Right ventricle myocardium superior (tissue), 1 donor: ENCODE measurements around the gene F7. TPM values are rescaled to one million over a fixed set of nuclear protein-coding genes. Genes with fewer than 3 reads are reported as not detected.
"Not testable (repeated sequence)": the region's sequence is repeated elsewhere in the genome, so short reads cannot be mapped to it uniquely, and the experiment has no call there.

ENCODE experiments used
- ATAC-seq: fragments of 200-7000 bp; cut with Tn5 transposase; one replicate; pipeline ENCODE4 v1.9.1; 2020; ENCODE audit warnings: mild to moderate bottlenecking; ENCODE audit not compliant: poor library complexity
- DNase-seq: peaks from one replicate; pipeline ENCODE4 v3.0.0-alpha.2; 2020
- intact Hi-C: fragments of 100-400 bp; cut with DNase I; formaldehyde crosslinking; loops from one replicate; pipeline ENCODE4 v1.11.2; 2022
- total RNA-seq: library from RNA; stranded (reverse); fragmentation: NEBNext Ultra II Directional; extraction: Animal tissue kit (Norgen Biotek cat#: 25700); gene quantifications from one replicate; pipeline ENCODE4 v1.2.1, GENCODE V29; 2021
- donor health status: DM: no; HTN: yes; CAD: no; lungs with severe emphysema.

Gene F7
- total RNA-seq, 1 donor from 2014 or later, result 0.08 TPM

DNA sequence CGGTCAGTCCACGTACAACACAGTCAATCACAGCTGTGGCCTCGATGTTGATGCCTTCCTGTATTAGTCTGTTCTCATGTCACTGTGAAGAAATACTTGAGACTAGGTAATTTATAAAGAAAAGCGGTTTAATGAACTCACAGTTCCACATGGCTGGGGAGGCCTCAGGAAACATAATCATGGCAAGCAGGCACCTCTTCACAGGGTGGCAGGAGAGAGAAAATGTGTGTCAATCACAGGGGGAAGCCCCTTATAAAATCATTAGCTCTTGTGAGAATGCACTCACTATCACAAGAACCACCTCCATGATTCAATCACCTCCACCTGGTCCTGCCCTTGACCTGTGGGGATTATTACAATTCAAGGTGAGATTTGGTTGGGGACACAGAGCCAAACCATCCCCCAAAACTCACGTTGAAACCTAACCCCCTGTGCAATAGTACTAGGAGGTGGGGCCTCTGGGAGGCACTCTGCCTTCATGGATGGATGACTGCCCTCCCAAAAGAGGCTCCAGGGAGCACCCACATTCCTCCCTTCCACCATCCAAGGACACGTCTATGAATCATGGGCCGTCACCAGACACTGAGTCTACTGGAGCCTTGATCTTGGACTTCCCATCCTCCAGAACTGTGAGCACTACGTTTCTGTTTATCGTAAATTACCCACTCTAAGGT, 50.5 kb downstream of the F7 start:
- intact Hi-C loops, result no loop called here
- DNase-seq (no peak), ATAC-seq (no peak)

DNA sequence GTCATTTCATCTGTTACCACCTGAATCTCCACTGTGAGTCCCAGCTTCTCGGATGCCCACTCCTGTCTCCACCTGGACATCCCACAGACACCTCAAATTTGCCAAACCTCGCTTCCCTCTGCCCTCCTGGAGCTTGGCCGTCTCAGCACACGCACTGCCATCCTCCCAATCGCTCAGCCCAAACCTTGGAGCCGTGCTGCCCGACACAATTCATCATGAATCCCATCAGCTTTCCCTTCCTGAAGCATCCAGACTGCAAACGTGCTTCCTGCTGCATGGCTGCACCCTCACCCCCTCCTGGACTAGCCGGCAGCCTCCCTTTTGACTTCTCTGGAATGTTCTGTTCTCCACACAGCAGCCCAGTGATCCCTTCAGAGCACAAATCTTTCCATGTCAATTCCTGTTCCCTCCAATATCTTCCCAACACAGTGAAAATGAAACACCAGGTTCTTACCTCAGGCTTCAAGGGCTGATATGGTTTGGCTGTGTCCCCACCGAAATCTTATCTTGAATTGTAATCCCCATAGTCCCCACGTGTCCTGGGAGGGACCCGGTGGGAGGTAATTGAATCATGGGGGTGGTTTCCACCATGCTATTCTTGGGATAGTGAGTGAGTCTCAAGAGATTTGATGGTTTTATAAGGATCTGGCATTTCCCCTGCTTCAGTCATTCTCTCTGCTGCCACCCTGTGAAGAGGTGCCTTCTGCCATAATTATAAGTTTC, 51.8 kb downstream of the F7 start:
- ATAC-seq (no peak), DNase-seq (no peak)
- intact Hi-C loops, result no loop called here

GRCh38 chr13:113157929-113158747, 52.5 kb downstream of the F7 start, which contains the start of gene PROZ:
TSS of gene PROZ (plus strand) at chr13:113158648. CDS start at chr13:113158661, 13 bp downstream.
- ATAC-seq (no peak), DNase-seq (no peak)
- intact Hi-C loops, result no loop called here

DNA sequence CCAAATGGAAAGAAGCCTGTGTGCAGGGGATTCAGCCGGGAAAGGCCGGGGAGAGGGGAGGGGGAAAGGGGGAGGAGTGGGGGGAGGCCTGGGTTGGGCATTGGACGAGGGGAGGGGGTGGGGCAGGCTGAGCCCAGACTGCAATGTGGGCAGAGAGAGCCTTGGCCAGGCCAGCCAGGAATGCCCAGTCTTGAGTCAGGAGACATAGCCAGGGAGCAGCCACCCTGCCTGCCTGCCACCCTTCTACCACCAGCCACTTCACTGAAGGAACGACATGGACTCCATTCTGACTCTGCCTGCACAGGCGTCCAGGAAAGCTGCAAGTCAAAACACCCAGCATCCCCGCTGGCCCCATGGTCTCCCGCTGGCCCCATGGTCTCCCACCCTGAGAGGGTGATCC, 53.4 kb downstream of the F7 start:
- intact Hi-C loops, result no loop called here

DNA sequence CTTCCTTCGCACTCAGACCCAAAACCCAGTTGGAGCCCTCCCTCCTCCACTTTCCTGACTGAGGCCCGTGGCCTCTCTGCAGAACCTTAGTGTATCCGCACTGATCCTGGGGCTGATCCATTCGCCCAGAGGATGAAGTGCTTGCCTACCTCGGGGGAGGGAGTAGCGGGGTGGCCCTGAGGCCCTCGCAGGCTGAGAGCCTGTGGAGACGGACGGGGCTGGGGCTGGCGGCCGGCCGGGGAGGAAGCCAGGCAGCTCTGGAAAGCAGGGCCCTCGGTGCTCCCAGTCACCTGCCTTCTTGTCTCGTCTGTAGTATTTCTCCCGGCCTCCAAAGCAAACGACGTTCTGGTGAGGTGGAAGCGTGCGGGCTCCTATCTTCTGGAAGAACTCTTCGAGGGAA, 54.1 kb downstream of the F7 start:
- intact Hi-C loops, result no loop called here
- no peak for ATAC-seq
- DNase-seq, result no peak

More for the DNA sequence above, 53.4 kb downstream of the F7 start:
- ATAC-seq, result no peak
- no peak for DNase-seq

- intact Hi-C loops, result no loop called here
- ATAC-seq, result no peak
- no peak for DNase-seq
These were observed 55.4 kb downstream of the F7 start for GRCh38 chr13:113160983-113161382.

DNA sequence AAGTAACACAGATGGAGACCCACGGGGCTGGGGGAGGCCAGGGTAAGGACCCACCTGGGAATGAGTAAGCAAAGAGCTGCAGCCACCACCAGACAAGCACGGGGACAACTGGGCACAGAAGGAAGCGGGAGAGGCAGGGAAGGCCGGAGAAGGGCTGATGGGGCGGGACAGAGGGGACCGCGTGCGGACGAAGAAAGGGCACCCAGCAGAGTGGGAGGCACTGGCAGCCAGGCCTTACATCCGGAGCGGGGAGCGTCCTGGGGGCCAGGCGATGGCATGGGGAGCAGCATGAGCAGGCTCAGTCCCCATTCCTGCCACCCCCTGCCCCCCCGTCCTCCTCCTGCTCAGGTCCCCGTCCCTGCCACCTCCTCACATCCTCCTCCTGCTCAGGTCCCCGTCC, 55.8 kb downstream of the F7 start:
- intact Hi-C loops, result no loop called here
- ATAC-seq, result no peak
- no peak for DNase-seq

DNA sequence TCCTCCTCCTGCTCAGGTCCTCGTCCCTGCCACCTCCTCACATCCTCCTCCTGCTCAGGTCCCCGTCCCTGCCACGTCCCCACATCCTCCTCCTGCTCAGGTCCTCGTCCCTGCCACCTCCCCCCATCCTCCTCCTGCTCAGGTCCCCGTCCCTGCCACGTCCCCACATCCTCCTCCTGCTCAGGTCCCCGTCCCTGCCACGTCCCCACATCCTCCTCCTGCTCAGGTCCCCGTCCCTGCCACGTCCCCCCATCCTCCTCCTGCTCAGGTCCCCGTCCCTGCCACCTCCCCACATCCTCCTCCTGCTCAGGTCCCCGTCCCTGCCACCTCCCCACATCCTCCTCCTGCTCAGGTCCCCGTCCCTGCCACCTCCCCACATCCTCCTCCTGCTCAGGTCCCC, 56.4 kb downstream of the F7 start:
- ATAC-seq, DNase-seq, intact Hi-C loops: not testable (repeated sequence)

DNA sequence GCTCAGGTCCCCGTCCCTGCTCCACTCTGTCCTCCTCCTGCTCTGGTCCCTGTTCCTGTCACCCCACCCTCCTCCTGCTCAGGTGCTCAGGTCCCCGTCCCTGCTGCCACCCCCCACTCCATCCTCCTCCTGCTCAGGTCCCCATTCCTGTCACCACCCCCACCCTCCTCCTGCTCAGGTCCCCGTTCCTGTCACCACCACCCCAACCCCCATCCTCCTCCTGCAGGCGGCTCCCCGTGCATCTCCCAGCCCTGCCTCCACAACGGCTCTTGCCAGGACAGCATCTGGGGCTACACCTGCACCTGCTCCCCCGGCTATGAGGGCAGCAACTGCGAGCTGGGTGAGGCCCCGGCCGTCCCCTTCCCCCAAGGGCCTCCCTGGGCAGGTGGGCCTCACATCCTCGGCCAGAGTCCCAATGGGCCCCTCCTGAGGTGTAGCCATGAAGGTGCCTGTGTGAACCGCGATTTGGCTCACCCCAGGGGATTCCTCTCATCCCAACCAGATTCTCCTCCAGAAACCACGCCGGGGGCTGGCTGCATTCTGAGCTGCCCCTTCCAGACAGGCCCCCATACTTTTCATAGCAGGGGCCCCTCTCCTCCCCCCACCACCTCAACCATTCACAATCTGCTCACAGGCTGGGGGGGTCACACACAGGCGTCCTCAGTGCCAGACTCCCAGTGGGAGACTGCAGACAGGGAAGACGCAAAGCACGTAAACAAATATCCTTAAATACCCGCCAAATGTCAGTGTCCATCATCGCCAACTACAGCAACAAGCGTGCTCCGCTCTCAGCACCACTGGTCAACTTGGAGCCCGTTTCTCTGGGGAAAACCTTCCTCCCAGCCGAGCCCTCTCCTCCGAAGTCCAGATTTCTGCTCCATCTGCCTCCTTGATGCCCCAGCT, 57.4 kb downstream of the F7 start:
- intact Hi-C loops, result no loop called here
- no peak for DNase-seq
- ATAC-seq, result no peak

DNA sequence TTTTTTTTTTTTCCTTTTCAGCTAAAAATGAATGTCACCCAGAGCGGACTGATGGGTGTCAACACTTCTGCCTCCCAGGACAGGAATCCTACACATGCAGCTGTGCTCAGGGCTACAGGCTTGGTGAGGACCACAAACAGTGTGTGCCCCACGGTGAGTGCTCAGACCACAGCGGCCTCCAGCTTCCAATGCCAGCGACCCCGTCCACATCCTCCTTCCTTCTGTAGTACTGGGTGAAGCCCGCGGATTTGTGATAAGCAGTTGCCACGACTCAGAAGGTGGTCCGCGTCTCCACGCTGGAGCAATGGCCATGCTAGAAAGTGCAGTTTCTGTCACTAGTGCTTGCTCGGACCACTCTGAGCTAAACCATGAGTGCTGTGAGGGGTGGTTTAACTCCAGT, 58.9 kb downstream of the F7 start:
- DNase-seq (no peak), ATAC-seq (no peak)
- intact Hi-C loops, result no loop called here

GRCh38 chr13:113166266-113166665, 60.7 kb downstream of the F7 start:
- intact Hi-C loops, result no loop called here
- no peak for ATAC-seq
- DNase-seq, result no peak

DNA sequence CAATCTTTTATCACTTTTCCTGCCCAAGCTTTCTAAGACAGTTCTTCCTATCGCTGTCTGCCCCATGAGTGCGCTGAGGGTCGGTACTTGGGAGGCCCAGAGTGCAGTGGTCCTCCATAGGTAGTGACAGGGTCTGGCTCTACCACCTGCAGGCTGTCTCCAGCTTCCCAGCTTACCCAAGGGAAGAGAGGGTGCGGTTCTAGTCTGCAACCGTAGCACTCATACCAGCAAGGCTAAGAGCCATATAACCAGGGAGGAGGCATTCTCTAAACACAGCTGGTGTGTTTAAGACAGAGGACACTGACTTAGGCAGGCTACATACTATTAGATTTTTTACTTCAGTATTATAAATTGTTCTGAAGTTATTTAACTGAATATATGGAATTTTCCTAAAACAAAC, 61.1 kb downstream of the F7 start:
- no peak for ATAC-seq
- intact Hi-C loops, result no loop called here
- no peak for DNase-seq

DNA sequence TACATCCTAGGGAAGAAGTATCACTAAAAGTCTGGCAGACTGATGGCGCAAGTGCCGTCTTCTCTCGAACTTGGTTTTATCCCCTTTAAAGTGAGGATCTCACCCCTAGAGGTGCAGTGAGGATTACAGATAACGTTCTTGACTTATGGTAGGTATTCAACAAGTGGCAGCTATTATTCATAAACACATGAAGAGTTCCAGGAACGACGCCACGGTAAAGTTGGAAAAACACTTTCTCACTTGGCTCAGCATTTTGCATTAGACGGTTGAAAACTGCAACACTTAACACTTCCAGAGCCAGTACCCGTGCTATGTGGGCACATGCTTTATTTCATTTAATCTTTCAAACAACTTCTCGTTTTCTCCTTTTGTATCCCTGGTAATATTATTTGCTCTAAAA, 61.6 kb downstream of the F7 start:
- intact Hi-C loops, result no loop called here
- ATAC-seq, result no peak

GRCh38 chr13:113167575-113167974, 62.0 kb downstream of the F7 start:
- ATAC-seq, result no peak
- intact Hi-C loops, result no loop called here
- DNase-seq, result no peak

More for the DNA sequence above, 61.6 kb downstream of the F7 start:
- no peak for DNase-seq

DNA sequence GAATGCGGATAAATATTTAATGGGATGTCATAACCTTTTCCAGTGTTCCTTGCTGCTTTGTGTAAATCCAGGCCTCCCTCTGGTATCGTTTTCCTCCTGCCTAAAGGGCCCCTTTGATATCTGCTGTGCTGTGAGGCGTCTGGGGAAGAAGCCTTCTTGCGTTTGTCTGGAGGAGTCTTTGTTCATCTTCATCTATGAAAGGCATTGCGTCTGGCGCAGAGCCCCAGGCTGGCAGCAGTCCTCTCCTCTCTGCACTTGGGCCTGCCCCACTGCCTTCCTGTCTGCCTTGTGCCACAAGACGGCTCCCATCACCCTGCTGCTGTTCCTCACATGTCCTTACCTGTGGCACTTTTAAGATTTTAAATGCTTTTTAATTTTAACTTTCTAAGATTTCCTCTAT, 62.6 kb downstream of the F7 start:
- DNase-seq, result no peak
- no peak for ATAC-seq
- intact Hi-C loops, result no loop called here

DNA sequence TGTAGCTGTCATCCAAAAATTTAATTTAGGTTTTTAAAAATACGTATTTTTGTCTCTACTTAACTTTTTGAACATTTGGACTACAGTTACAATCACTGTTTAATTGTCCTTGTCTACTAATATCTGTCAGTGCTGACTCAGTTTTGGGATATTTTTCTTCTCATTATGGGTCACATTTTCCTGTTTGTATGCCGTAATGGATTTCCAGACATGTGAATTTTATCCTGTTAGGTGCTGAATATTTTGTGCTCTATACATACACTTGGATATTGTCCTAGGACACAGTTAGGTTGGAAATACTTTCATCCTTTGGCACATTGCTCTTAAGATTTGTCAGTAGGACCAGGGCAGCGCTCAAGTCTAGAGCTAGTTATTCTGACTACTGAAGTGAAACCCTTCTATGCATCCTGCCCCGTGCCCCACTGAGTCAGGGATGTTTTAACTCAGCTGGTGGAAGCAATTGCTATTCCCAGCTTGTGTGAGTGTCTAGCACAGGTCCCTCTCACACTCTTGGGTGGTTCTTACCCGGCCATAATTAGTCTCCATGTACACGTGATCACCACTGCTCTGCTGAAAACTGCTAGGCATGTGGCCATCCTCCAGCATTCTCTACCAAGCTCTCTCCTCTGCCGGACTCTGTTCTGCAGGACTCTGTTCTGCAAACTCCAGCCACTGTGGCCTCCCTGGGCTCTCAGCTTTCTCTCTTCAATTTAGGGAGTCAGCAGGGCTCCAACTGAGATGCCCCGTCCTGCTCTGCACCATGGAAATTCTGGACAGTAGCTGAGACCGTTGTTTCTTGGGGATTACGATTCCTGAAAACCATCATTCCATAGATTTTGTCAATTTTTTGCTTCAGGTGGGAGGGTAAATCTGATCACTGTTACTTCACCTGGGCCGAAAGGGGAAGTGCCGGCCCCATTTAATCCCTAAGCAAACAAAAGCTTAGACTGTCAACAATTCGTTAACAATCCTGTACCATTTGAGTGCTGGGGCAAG, 64.0 kb downstream of the F7 start:
- intact Hi-C loops, result no loop called here
- DNase-seq (no peak), ATAC-seq (peak; percentile 94)
